Fibroblast of gingiva (primary cell): ENCODE data around the gene DUSP1.

ENCODE experiments used
- DNase-seq: peaks from one replicate; pipeline ENCODE4 v3.0.0-alpha.2; 2011; ENCODE audit warnings: low read depth

DUSP1 gene

DNA sequence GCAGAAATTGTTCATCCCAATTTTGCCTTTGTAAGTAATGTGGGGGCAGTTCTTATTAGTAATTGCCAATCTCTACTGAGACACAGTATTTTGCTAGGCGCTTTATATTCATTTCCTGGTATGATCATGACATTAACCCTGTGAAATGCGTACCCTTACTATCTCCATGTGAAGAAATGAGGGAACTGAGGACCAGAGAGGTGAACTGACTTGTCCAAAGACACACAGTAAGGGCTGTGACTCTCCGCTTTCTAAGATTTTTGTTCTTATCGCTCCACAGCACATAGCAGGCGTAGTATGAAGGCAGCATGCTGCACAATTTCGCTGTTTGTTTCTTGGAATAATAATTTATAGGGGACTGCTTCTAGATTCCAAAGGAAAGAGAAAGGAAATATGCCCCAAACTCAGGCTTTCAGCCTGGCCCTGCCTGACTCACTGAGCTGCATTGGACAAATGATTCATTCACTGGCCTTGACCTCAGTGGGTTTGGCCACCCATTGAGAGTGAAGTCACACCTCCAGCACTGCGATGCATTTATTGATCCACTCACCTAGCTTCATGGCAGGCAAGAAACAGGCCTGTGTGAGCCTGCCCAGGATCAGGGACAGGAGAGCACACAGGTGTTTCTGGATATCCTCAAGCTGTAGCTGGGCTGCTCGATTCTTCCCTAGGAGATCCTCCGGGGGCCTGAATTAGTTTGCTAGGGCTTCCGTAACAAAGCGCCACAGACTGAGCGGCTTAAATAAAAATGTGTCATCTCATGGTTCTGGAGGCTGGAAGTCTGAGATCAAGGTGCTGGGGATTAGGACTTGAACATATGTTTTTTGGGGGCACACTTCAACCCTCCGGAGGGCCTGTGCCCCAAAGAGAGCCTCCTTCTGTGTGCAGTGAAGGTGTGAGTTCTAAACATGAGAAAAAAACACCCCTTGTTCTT, 7.2 kb upstream of the DUSP1 start:
- DNase-seq = peak; percentile 76

DNA sequence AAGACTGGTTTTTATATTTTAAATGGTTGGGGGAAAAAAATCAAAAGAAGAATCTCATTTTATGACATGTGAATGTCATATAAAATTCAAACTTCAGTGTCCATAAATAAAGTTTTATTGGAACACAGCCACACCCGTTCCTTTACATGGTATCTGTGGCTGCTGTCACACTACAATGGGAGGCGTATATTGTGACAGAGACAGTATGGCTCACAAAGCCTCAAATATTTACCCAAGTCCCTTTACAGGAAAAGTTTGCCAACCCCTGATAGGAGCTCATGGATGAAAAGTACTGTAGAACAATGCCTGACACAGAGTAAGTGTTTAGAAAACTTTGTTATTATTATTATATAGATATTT, 5.2 kb upstream of the DUSP1 start:
- DNase-seq = no peak

GRCh38 chr5:172775326-172776234, 4.6 kb upstream of the DUSP1 start:
- peak; percentile 99 for DNase-seq

DNA sequence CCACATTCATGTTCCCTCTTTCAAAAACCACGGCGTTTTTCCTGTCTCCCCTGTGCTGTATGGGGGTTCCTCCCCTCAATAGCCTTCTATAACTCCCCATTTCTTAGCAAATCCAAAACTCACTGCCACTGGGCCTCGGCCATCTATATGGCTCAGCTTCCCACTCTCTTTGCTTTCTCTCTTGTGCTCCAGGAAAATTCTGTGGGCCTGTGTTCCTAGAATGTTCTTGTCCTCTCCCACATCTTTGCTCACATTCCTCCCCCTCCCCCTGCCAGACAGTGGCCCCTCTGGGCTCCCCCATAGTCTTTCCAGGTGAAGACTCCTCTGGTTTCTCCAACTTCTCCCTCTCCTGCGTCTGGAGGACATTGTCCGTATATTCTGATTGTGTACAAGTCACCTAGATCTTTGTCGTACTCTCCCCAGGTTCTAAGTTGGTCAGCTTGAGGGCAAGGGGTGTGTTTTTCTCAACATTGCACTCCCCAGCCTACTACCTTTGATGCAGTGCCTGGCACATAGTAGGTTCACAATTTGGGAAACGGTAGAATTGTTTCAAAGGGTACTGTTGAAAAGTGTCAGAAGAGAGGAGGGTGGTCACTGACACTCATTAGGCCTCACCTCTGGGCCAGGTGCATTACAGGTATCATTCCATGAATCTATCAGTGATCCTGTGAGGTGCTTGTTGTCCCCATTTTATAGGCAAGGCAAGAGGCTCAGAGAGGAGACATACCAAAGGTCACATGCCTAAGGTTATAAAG, 3.7 kb upstream of the DUSP1 start:
- DNase-seq = no peak

DNA sequence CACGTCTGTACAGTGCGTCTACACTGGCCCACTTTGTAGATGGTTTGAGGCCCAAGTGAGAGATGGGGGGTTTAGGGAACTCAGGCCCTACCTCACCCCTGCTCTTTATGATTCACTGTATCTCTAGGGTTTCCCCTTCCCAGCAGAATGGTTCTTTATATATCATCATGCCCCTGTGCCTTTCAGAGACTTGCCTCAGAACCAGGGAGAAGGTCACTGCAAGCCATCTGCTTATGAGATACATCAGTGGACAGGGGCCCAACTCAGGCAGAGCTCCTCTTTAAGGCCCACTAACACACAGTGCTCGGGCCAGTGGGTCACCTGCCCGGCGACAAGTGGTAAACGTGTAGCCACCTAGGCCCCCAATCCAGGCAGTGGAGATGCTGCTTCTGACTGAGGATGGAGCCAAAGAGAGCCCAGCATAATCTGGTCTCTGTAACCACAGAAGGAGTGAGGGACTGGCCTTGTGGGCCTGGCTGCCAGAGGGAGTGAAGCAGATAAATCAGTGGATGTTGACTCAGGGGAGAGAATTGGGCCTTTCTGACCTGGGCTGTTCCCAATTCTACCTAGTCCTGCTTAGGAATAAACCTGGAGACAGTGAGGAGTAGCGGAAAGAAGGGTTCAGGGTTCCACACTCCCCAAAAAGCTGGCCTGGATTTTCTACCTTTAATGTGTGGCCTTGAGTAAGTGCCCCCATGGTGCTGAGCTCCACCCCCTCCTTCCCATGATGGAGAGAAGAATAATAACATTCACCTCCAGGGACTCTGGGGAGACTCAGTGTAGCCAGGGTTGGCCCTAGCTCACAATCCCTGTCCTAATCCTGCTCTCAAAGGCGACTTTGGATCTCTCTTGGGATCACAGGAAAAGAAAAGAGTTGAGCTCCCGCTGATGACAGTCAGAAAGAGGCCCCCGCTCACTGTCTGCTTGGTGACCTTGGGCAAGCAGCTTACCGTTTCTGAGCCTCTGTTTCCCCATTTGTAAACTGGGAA, 2.8 kb upstream of the DUSP1 start:
- DNase-seq = peak; percentile 58

GRCh38 chr5:172772112-172772906, 1.3 kb upstream of the DUSP1 start:
- peak; percentile 99 for DNase-seq

DNA sequence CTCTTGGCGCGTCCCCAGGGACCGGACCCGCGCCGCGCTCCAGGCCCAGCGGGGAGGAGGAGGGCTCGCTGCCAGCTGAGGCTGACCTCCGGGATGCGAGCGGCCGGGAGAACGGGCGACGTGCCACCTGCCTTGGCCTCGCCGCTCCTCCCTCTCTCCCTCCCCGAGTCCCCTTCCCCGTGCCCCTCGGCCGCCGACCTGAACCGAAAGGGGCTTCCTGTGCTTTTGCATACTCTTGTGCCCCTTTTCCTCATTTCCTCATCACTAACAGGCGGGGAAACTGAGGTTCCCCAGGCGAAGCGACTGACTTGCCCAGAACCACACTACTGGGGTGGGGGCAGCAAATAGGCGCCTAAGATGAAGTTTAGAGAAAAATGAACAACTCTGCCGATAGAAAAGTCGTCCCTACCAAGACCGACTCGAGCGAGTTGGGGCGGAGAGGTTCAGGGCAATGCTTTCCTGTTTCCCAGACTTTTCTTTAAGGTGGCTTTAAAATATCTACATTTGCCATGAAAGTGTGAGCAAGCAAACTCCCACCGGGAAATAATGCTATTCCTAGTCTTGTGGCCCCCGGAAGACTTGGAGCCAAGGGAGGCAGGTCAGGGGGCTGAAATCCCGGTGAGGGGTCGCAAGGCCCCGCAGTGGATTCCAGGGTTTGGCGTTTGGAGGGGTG, 580 bp upstream of the DUSP1 start:
- DNase-seq = no peak

GRCh38 chr5:172770374-172770674, 671 bp downstream of the DUSP1 start:
- DNase-seq = no peak

DNA sequence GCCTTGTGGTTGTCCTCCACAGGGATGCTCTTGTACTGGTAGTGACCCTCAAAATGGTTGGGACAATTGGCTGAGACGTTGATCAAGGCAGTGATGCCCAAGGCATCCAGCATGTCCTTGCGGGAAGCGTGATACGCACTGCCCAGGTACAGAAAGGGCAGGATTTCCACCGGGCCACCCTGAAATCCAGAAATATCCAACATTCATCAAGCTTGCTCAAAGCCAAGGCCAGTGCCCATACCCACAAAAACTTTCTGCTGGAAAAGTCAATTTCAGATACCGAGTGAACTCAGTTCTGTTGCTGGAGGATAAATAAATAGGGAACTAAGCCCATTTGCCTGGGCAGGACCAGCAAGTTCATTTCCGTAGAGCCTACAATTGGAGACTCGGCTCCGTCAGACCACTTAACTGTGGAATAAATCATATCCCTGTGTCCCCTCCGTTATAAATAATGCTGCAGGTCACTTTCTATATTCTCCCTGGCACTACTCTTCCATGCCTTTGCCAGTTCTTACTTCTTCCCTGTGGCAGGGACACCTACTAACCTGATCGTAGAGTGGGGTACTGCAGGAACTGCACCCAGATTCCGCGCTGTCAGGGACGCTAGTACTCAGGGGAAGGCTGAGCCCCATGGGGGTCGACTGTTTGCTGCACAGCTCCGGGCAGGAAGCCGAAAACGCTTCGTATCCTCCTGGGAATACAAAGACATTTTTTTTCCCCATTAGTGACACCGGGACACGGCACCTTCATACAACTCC, 1.2 kb downstream of the DUSP1 start:
- DNase-seq = peak; percentile 59

DNA sequence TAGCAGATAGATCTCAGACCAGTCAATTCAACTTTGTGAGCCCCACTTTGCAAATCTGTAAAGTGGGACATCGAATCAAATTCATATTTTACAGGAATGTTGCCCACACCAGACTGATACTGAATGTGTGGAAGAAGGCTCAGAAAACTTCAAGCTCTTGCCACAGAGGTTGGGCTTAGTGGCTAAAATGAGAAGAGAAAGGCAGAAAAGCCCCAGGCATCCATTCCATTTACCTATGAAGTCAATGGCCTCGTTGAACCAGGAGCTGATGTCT, 1.7 kb downstream of the DUSP1 start:
- no peak for DNase-seq

DNA sequence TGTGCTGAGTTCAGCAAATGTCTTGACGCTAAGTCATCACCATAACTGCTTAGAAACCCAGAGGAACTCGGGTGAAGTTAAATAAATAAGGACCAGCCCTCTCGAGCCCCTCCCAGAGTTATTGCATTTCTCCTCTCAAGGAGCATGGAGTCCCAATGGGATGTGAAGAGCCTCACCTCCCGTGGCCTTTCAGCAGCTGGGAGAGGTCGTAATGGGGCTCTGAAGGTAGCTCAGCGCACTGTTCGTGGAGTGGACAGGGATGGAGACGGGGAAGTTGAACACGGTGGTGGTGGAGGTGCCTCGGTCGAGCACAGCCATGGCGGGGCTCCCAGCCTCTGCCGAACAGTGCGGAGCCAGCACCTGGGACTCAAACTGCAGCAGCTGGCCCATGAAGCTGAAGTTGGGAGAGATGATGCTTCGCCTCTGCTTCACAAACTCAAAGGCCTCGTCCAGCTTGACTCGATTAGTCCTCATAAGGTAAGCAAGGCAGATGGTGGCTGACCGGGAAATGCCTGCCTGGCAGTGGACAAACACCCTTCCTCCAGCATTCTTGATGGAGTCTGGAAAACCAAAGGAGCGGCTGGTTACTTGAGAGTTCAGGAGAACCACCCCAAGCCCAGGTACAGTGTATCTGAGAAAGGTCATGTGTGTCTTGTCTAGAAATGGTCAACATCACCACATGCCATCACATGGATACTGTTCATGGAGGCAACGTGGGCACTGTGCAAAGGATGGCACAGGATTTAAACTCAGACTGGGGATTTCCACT, 2.2 kb downstream of the DUSP1 start:
- peak; percentile 73 for DNase-seq

- no peak for DNase-seq
These were observed 2.9 kb downstream of the DUSP1 start for GRCh38 chr5:172768098-172768572.

GRCh38 chr5:172766287-172767108, 4.5 kb downstream of the DUSP1 start:
- peak; percentile 95 for DNase-seq

DNA sequence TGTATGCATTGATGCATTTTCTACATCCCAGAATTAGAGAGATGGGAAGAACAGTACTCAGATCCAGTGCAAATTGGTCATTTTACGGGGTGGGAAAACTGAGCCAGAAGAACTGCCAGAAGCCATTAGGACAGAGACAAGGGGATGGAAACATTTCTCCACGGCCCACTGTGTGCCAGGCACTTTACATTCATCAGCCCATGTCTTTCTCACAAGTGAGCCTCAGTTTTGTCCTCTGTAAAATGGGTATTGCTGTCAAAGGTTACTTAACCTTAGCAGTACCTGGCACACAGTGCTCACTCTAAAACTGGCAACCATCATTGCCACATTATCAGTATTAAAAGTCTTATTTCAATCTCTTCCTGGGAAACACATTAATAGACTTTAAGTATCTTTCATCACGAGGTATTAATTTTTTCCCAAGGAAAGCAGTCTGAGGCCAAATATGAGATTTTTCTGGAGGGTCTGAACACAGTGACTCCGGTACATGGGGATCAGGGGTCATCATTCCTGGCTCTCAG, 5.2 kb downstream of the DUSP1 start:
- peak; percentile 97 for DNase-seq

GRCh38 chr5:172764861-172765765, 5.9 kb downstream of the DUSP1 start:
- peak; percentile 99 for DNase-seq

DNA sequence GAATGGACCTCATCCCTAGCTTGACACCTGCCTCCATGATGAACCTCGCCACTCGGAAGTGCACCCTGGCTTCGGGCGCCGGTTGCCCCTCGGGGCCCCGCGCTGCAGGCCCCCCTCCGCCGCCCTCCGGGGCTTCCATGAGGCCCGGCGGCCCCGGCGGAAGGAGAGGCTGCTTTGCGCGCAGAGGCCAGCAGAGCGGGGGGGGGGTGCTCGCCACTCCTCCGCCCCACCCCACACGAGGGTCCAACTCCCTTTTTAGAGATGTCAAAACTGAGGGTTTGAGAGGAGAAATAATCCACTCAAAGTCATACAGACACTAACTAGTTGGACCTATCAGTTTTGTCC, 7.9 kb downstream of the DUSP1 start:
- no peak for DNase-seq
